ENCODE results near the gene PRELID3B.

- TF ChIP-seq EZH2phosphoT487 (IDR thresholded peaks at IDR 0.05; ENCODE audit: low read depth), result no peak
- peak; percentile 76 for TF ChIP-seq CTCF (IDR thresholded peaks at IDR 0.05; ENCODE audit: low read depth, low read length)
Observed at GRCh38 chr20:59055302-59055701, 12.7 kb upstream of the PRELID3B start.

Measured in OCI-LY3 (cell line).